Stimulated activated CD4-positive, alpha-beta T cell treated with anti-CD3 and anti-CD28 coated beads, TNF-alpha, amount 100 ng/mL, for 1 hour (primary cell): ENCODE measurements around the gene PRPF31.

Experiments
- DNase-seq, 3 donors: peaks; one replicate each; pipeline ENCODE4 v3.0.0-alpha.2; 2020; ENCODE audit warnings: low read depth in 3 of 3, low spot score in 1 of 3

The PRPF31 gene

GRCh38 chr19:54138489-54139256, 23.1 kb downstream of the PRPF31 start:
- no peak for DNase-seq

GRCh38 chr19:54141356-54141755, 25.8 kb downstream of the PRPF31 start:
- DNase-seq = no peak

- DNase-seq = no peak
Measured at GRCh38 chr19:54142166-54142780, 26.7 kb downstream of the PRPF31 start.

GRCh38 chr19:54145541-54146158, 30.1 kb downstream of the PRPF31 start:
- DNase-seq = no peak

- no peak for DNase-seq
Measured at GRCh38 chr19:54147676-54148075, 32.1 kb downstream of the PRPF31 start.

GRCh38 chr19:54148158-54148557, 32.6 kb downstream of the PRPF31 start:
- no peak for DNase-seq

GRCh38 chr19:54149021-54149812, 33.7 kb downstream of the PRPF31 start:
- DNase-seq = no peak

- DNase-seq = no peak
Measured at GRCh38 chr19:54151362-54152035, 35.9 kb downstream of the PRPF31 start.

GRCh38 chr19:54152267-54152666, 36.7 kb downstream of the PRPF31 start:
- DNase-seq = no peak

GRCh38 chr19:54152878-54153524, 37.4 kb downstream of the PRPF31 start:
- DNase-seq = no peak

- no peak for DNase-seq
Measured at GRCh38 chr19:54153731-54154326, 38.3 kb downstream of the PRPF31 start.

GRCh38 chr19:54154603-54155345, 39.2 kb downstream of the PRPF31 start:
- DNase-seq = no peak

- DNase-seq = no peak
Measured at GRCh38 chr19:54155694-54156093, 40.1 kb downstream of the PRPF31 start.

GRCh38 chr19:54156490-54156889, 40.9 kb downstream of the PRPF31 start:
- DNase-seq = no peak

GRCh38 chr19:54156953-54157352, 41.4 kb downstream of the PRPF31 start:
- no peak for DNase-seq

GRCh38 chr19:54158812-54159351, 43.3 kb downstream of the PRPF31 start:
- DNase-seq = no peak

- DNase-seq = peak; percentile 85 to 99 (median 95)
Measured at GRCh38 chr19:54159352-54160181, 44.0 kb downstream of the PRPF31 start, which contains the start of gene LENG1. TSS of gene LENG1 (minus strand) at chr19:54159721. CDS start at chr19:54159695, 26 bp downstream.

- no peak for DNase-seq
Measured at GRCh38 chr19:54160182-54160811, 44.7 kb downstream of the PRPF31 start.
